ENCODE measurements around the gene EID2B. TPM values are rescaled to one million over a fixed set of nuclear protein-coding genes. Genes with fewer than 3 reads are reported as not detected.

The EID2B gene
- total RNA-seq, 1 experiment from 2014 or later: 2.3 TPM

- DNase-seq: no peak
- intact Hi-C loops (cut with micrococcal nuclease; ENCODE audit: unreplicated experiment): no loop called here
- H3K4me2 ChIP-seq: peak overlapping the region; percentile 51
- H3K4me3 ChIP-seq: peak overlapping the region; percentile 48; the same call in 1 of the 2 replicates
- no peaks in the 10 kb centered on the region for H3K9me3 ChIP-seq (ENCODE audit: insufficient read depth, low read depth)
- no peaks in the 10 kb centered on the region for H3K79me2 ChIP-seq (ENCODE audit: low read depth)
- POLR2A ChIA-PET (ENCODE audit: unreplicated experiment): no interaction called here
- CTCF ChIA-PET: interaction anchor here (0.6 kb wide), 1 partner anchor 586 kb away, joined by 3 read pairs; no protein-coding TSS in a partner anchor
- H3K27me3 ChIP-seq (ENCODE audit: insufficient read depth, low read depth): peaks cover 42% of the 10 kb centered on the region
- TF ChIP-seq EZH2 (IDR thresholded peaks at IDR 0.05; ENCODE audit: low read depth) (no peak), CTCF (conservative IDR thresholded peaks at IDR 0.05) (no peak)
- no peaks in the 10 kb centered on the region for H3K9me2 ChIP-seq (ENCODE audit: insufficient read depth)
- no peak overlapping the region for H2AFZ ChIP-seq
- H3K4me1 ChIP-seq (replicated peaks; ENCODE audit: insufficient read depth): no peaks in the 10 kb centered on the region
- no peak overlapping the region for H3K27ac ChIP-seq
- H4K20me1 ChIP-seq (ENCODE audit: insufficient read depth): no peaks in the 10 kb centered on the region
- H3F3A ChIP-seq (ENCODE audit: insufficient read depth, low read depth): peaks cover 4% of the 10 kb centered on the region; the same call in 1 of the 2 replicates
- no peaks in the 10 kb centered on the region for H3K36me3 ChIP-seq (ENCODE audit: low read depth)
- no TSS peak for BruUV-seq (replicated peaks)
Measured at GRCh38 chr19:39506598-39506943, 26.1 kb downstream of the EID2B start.

GRCh38 chr19:39502640-39503417, 29.8 kb downstream of the EID2B start:
- no peaks in the 10 kb centered on the region for H3K9me2 ChIP-seq (ENCODE audit: insufficient read depth)
- intact Hi-C loops (cut with micrococcal nuclease; ENCODE audit: unreplicated experiment): no loop called here
- DNase-seq: peak in 1 of 2 experiments; percentile 62
- no peak overlapping the region for H2AFZ ChIP-seq
- no peak overlapping the region for H3K27ac ChIP-seq
- H3K9me3 ChIP-seq (ENCODE audit: insufficient read depth, low read depth): no peaks in the 10 kb centered on the region
- TF ChIP-seq CTCF (conservative IDR thresholded peaks at IDR 0.05): peak; percentile 75
- no peak for TF ChIP-seq EZH2 (IDR thresholded peaks at IDR 0.05; ENCODE audit: low read depth)
- peaks cover 4% of the 10 kb centered on the region; the same call in 1 of the 2 replicates for H3F3A ChIP-seq (ENCODE audit: insufficient read depth, low read depth)
- H3K79me2 ChIP-seq (ENCODE audit: low read depth): no peaks in the 10 kb centered on the region
- no peaks in the 10 kb centered on the region for H3K4me1 ChIP-seq (replicated peaks; ENCODE audit: insufficient read depth)
- H3K27me3 ChIP-seq (ENCODE audit: insufficient read depth, low read depth): peaks cover 61% of the 10 kb centered on the region
- H3K36me3 ChIP-seq (ENCODE audit: low read depth): no peaks in the 10 kb centered on the region
- no peak overlapping the region for H3K4me3 ChIP-seq
- no TSS peak for BruUV-seq (replicated peaks)
- H4K20me1 ChIP-seq (ENCODE audit: insufficient read depth): no peaks in the 10 kb centered on the region
- CTCF ChIA-PET: interaction anchor here (0.6 kb wide), 1 partner anchor 380 kb away, joined by 6 read pairs; no protein-coding TSS in a partner anchor
- peak overlapping the region; percentile 42; the same call in 1 of the 2 replicates for H3K4me2 ChIP-seq
- POLR2A ChIA-PET (ENCODE audit: unreplicated experiment): no interaction called here

GRCh38 chr19:39501340-39501739, 31.3 kb downstream of the EID2B start:
- no peak overlapping the region for H2AFZ ChIP-seq
- H4K20me1 ChIP-seq (ENCODE audit: insufficient read depth): no peaks in the 10 kb centered on the region
- TF ChIP-seq CTCF (conservative IDR thresholded peaks at IDR 0.05) (no peak), EZH2 (IDR thresholded peaks at IDR 0.05; ENCODE audit: low read depth) (no peak)
- no peak overlapping the region for H3K4me2 ChIP-seq
- no peak overlapping the region for H3K27ac ChIP-seq
- no peak for DNase-seq
- ChIA-PET CTCF (no interaction called here), POLR2A (ENCODE audit: unreplicated experiment) (no interaction called here)
- H3K79me2 ChIP-seq (ENCODE audit: low read depth): no peaks in the 10 kb centered on the region
- no peaks in the 10 kb centered on the region for H3K9me3 ChIP-seq (ENCODE audit: insufficient read depth, low read depth)
- no peaks in the 10 kb centered on the region for H3K36me3 ChIP-seq (ENCODE audit: low read depth)
- no peaks in the 10 kb centered on the region for H3K9me2 ChIP-seq (ENCODE audit: insufficient read depth)
- H3F3A ChIP-seq (ENCODE audit: insufficient read depth, low read depth): peaks cover 8% of the 10 kb centered on the region; the same call in 1 of the 2 replicates
- BruUV-seq (replicated peaks): no TSS peak
- intact Hi-C loops (cut with micrococcal nuclease; ENCODE audit: unreplicated experiment): no loop called here
- H3K4me1 ChIP-seq (replicated peaks; ENCODE audit: insufficient read depth): no peaks in the 10 kb centered on the region
- peaks cover 59% of the 10 kb centered on the region for H3K27me3 ChIP-seq (ENCODE audit: insufficient read depth, low read depth)
- no peak overlapping the region for H3K4me3 ChIP-seq
